KMS-11 (cell line): ENCODE data around the gene SEMA4C.

Experiments used
- H2AFZ ChIP-seq: fragments of 200-600 bp; sonication (generic); 2 replicates; pipeline ENCODE4 v1.6.1; 2016; ENCODE audit warnings: antibody characterized with exemption, mixed run types, low read depth
- H3K27ac ChIP-seq: fragments of 200-600 bp; sonication (generic); 2 replicates; pipeline ENCODE4 v1.6.1; 2016; ENCODE audit warnings: mild to moderate bottlenecking, mixed run types
- H3K27me3 ChIP-seq: fragments of 200-600 bp; sonication (generic); 2 replicates; pipeline ENCODE4 v1.6.1; 2017; ENCODE audit warnings: mild to moderate bottlenecking, low read depth, mixed run types, moderate library complexity; ENCODE audit not compliant: insufficient read depth
- H3K36me3 ChIP-seq: fragments of 200-600 bp; sonication (generic); 2 replicates; pipeline ENCODE4 v1.6.1; 2017; ENCODE audit warnings: mild to moderate bottlenecking, mixed run types; ENCODE audit not compliant: insufficient read depth
- H3K4me1 ChIP-seq: fragments of 200-600 bp; sonication (generic); 2 replicates; pipeline ENCODE4 v1.6.1; 2016; ENCODE audit warnings: mild to moderate bottlenecking, low read depth, mixed run types; ENCODE audit not compliant: poor library complexity, severe bottlenecking
- H3K4me2 ChIP-seq: fragments of 200-600 bp; sonication (generic); 2 replicates; pipeline ENCODE4 v1.7.0; 2016; ENCODE audit warnings: mild to moderate bottlenecking, mixed run types
- H3K4me3 ChIP-seq: fragments of 200-600 bp; sonication (generic); IDR thresholded peaks from 2 replicates; pipeline ENCODE4 v1.6.1; 2017; ENCODE audit warnings: low read depth, low read length, mixed read lengths; ENCODE audit not compliant: insufficient read depth
- H3K79me2 ChIP-seq: fragments of 200-600 bp; sonication (generic); 2 replicates; pipeline ENCODE4 v1.6.1; 2016; ENCODE audit warnings: low read depth, mixed run types; ENCODE audit not compliant: insufficient read depth
- H3K9ac ChIP-seq: fragments of 200-600 bp; sonication (generic); 2 replicates; pipeline ENCODE4 v1.6.1; 2016; ENCODE audit warnings: mild to moderate bottlenecking, mixed run types
- H4K20me1 ChIP-seq: fragments of 200-600 bp; sonication (generic); 2 replicates; pipeline ENCODE4 v1.6.1; 2016; ENCODE audit warnings: mild to moderate bottlenecking, mixed run types; ENCODE audit not compliant: insufficient read depth
- TF ChIP-seq, protein P1 (sequence below): fragments of 200-600 bp; sonication (generic); conservative IDR thresholded peaks from 2 replicates; pipeline ENCODE4 v1.6.1; 2017; ENCODE audit warnings: low read depth, mild to moderate bottlenecking, antibody characterized with exemption, low read length, moderate library complexity, mixed read lengths

SEMA4C gene

DNA sequence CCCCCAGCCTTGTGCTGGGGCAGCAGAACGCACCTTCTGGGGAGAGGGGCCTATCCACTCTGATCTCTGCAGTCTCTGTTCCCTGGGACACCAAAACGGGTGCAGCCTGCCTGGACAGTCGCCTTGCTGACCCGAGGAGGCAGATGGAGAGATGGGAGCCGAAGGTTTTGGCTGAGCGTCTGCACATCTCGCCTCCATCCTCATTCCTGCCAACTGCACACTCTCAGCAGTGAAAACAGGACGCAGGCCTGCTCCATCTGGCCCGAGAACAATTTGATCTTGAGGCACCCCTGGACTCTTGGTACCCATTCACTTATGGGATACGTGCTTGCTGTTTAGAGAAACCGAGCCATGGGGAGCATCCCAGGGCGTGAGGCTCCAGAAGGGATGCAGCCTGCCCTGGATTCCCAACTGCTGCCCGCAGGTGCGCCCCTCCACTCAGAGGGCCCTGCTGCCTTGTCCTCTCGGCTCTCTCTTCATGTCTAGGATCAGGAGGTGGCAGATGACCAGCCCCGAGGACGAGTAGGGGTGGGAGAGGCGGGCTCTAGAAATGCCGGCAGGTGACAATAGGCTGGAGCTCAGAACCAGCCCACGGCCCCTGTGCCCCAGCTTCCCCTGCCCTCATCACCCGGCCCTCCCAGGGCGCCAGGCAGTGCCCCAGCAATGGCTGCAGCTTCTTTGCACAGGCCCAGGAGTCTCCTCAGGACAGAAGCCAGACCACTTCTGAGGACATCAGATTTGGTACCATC lies 9.1 kb upstream of the SEMA4C start:
- H3K79me2 ChIP-seq, result no peaks in the 10 kb centered on the region
- no peak overlapping the region for H2AFZ ChIP-seq
- peaks cover 6% of the 10 kb centered on the region for H3K4me1 ChIP-seq
- no peak overlapping the region for H3K27ac ChIP-seq
- no peaks in the 10 kb centered on the region for H3K27me3 ChIP-seq
- H3K36me3 ChIP-seq, result no peaks in the 10 kb centered on the region
- no peak overlapping the region for H3K4me2 ChIP-seq
- no peak overlapping the region for H3K9ac ChIP-seq
- no peaks in the 10 kb centered on the region for H4K20me1 ChIP-seq
- TF ChIP-seq, protein P1, sequence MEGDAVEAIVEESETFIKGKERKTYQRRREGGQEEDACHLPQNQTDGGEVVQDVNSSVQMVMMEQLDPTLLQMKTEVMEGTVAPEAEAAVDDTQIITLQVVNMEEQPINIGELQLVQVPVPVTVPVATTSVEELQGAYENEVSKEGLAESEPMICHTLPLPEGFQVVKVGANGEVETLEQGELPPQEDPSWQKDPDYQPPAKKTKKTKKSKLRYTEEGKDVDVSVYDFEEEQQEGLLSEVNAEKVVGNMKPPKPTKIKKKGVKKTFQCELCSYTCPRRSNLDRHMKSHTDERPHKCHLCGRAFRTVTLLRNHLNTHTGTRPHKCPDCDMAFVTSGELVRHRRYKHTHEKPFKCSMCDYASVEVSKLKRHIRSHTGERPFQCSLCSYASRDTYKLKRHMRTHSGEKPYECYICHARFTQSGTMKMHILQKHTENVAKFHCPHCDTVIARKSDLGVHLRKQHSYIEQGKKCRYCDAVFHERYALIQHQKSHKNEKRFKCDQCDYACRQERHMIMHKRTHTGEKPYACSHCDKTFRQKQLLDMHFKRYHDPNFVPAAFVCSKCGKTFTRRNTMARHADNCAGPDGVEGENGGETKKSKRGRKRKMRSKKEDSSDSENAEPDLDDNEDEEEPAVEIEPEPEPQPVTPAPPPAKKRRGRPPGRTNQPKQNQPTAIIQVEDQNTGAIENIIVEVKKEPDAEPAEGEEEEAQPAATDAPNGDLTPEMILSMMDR, result no peak
- no peak overlapping the region for H3K4me3 ChIP-seq

DNA sequence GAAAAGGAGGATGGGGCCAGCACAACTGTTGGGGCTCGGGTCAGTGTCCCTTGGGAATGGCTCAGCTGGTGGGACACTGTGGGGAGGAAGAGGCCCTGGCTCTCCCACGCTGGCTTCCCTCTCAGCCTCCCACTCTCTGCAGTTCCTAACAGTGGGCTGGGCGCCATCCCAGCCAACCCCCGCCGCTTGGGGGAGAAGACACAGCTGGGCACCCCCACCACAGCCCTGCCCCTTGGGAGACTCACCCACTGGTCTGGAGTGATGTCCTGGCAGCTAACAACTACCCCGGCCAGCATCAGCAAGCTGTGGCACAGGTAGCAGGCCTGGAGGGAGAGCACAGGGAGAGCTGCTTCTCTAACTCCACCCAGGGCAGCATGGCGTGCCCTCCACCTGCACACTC lies 8.3 kb upstream of the SEMA4C start:
- peaks cover 6% of the 10 kb centered on the region for H3K4me1 ChIP-seq
- no peak overlapping the region for H3K27ac ChIP-seq
- no peak overlapping the region for H3K4me2 ChIP-seq
- H3K36me3 ChIP-seq, result no peaks in the 10 kb centered on the region
- H3K4me3 ChIP-seq, result no peak overlapping the region
- H3K79me2 ChIP-seq, result no peaks in the 10 kb centered on the region
- no peaks in the 10 kb centered on the region for H4K20me1 ChIP-seq
- TF ChIP-seq, protein P1, result no peak
- H2AFZ ChIP-seq, result no peak overlapping the region
- no peaks in the 10 kb centered on the region for H3K27me3 ChIP-seq
- H3K9ac ChIP-seq, result no peak overlapping the region

DNA sequence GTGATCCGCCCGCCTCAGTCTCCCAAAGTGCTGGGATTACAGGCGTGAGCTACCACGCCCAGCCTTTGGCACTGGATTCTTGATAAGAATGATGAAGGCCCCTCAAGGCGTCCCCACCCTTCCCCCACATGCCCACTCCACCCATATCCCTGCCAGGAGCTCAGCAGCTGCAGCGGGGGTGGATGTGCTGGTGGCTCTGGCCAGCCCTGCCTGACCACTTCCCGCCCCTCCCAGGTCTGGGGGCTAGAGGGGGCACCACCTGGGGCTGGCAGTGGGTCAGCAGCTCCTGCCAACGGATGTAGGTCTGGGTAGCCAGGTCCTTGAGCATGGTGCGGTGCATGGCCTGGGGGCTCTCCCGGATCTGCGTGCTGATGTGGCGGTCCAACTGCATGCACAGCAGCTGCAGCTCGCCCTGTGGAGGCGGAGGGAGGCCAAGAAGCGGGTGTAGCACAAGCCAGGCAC lies 7.8 kb upstream of the SEMA4C start:
- Histone ChIP-seq H3K27me3 (no peaks in the 10 kb centered on the region), H3K4me3 (no peak overlapping the region), H3K36me3 (no peaks in the 10 kb centered on the region), H3K27ac (no peak overlapping the region), H2AFZ (no peak overlapping the region), H3K4me1 (peaks cover 6% of the 10 kb centered on the region), H3K4me2 (no peak overlapping the region), H3K79me2 (no peaks in the 10 kb centered on the region), H4K20me1 (no peaks in the 10 kb centered on the region), H3K9ac (no peak overlapping the region)
- TF ChIP-seq, protein P1, result no peak

DNA sequence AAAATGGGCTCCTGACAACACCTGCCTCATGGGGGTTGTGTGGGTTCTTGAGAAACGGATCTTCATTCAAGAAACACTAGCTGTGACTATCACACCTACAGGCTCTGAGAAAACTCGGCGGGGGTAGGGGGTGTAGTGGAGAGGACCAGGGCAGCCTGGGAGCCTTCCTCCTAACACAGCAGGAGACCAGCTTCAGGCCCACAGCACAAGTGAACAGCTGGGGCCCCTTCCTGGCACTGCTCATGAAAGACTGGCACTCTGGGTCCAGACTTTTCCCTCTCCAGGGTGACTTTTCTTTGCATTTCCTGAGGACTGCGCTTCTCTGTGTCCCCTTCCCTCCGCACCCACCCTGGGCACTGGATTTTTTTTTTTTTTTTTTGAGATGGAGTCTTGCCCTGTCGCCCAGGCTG lies 7.2 kb upstream of the SEMA4C start:
- Histone ChIP-seq H3K79me2 (no peaks in the 10 kb centered on the region), H3K4me3 (no peak overlapping the region), H2AFZ (no peak overlapping the region), H3K9ac (no peak overlapping the region), H3K4me2 (no peak overlapping the region), H3K27ac (no peak overlapping the region), H3K36me3 (no peaks in the 10 kb centered on the region), H3K4me1 (peaks cover 6% of the 10 kb centered on the region), H3K27me3 (no peaks in the 10 kb centered on the region), H4K20me1 (no peaks in the 10 kb centered on the region)
- TF ChIP-seq, protein P1, result no peak
